SU-DHL-6 (cell line): ENCODE data around the gene ADSL.

Experiments
- H2AFZ ChIP-seq: fragments of 200-600 bp; sonication (generic); 2 replicates; pipeline ENCODE4 v1.6.1; 2014; ENCODE audit warnings: low read depth, mild to moderate bottlenecking, moderate library complexity, mixed read lengths, antibody characterized with exemption, low read length; ENCODE audit not compliant: severe bottlenecking
- H3F3A ChIP-seq: fragments of 200-600 bp; shearing (Covaris generic); 2 replicates; pipeline ENCODE4 v1.6.0; 2016; ENCODE audit warnings: antibody characterized with exemption, mild to moderate bottlenecking; ENCODE audit not compliant: insufficient read depth
- H3K27ac ChIP-seq: fragments of 200-600 bp; sonication (generic); 2 replicates; pipeline ENCODE4 v1.5.1; 2016; ENCODE audit warnings: low read depth, mild to moderate bottlenecking, low read length, moderate library complexity, mixed read lengths
- H3K27me3 ChIP-seq: fragments of 200-600 bp; sonication (generic), shearing (Covaris generic); 2 replicates; pipeline ENCODE4 v1.6.0; 2014; ENCODE audit warnings: mild to moderate bottlenecking, low read length
- H3K36me3 ChIP-seq: fragments of 200-600 bp; sonication (generic); 2 replicates; pipeline ENCODE4 v1.6.1; 2014; ENCODE audit warnings: mild to moderate bottlenecking, low read length, mixed read lengths
- H3K4me2 ChIP-seq: fragments of 300-600, 200-600 bp; shearing (Covaris generic), sonication (generic); 2 replicates; pipeline ENCODE4 v1.6.0; 2014; ENCODE audit warnings: low read length, low read depth, mild to moderate bottlenecking; ENCODE audit not compliant: poor library complexity, severe bottlenecking
- H3K4me3 ChIP-seq: fragments of 200-600 bp; sonication (generic); 2 replicates; pipeline ENCODE4 v1.5.1; 2014; ENCODE audit warnings: antibody characterized with exemption, low read length, mild to moderate bottlenecking, mixed read lengths; ENCODE audit not compliant: insufficient read depth, poor library complexity, severe bottlenecking
- H3K79me2 ChIP-seq: fragments of 200-600 bp; sonication (generic); 2 replicates; pipeline ENCODE4 v1.6.1; 2014; ENCODE audit warnings: mild to moderate bottlenecking, low read length, moderate library complexity; ENCODE audit not compliant: insufficient read depth
- H3K9ac ChIP-seq: fragments of 200-600 bp; sonication (generic); 2 replicates; pipeline ENCODE4 v1.7.0; 2014; ENCODE audit warnings: mild to moderate bottlenecking, low read length
- H3K9me2 ChIP-seq: fragments of 200-600 bp; sonication (generic); replicated peaks from 2 replicates; pipeline ENCODE4 v1.6.1; 2014; ENCODE audit warnings: low read length; ENCODE audit not compliant: insufficient read depth
- H3K9me3 ChIP-seq: fragments of 200-600 bp; sonication (generic); 2 replicates; pipeline ENCODE4 v1.6.1; 2014; ENCODE audit warnings: low read length, mixed read lengths; ENCODE audit not compliant: insufficient read depth
- H4K20me1 ChIP-seq: fragments of 200-600 bp; sonication (generic); 2 replicates; pipeline ENCODE4 v1.6.1; 2014; ENCODE audit warnings: low read depth, mild to moderate bottlenecking, antibody characterized with exemption, low read length, moderate library complexity, mixed read lengths
- CTCF ChIP-seq: fragments of 200-600 bp; sonication (generic); IDR thresholded peaks from one replicate; pipeline ENCODE4 v1.5.1; 2017; ENCODE audit warnings: antibody characterized with exemption, mild to moderate bottlenecking, low read length, moderate library complexity; ENCODE audit not compliant: insufficient read depth, poor library complexity, severe bottlenecking
- EZH2phosphoT487 ChIP-seq: fragments of 200-600 bp; sonication (generic), shearing (Covaris generic); conservative IDR thresholded peaks from 2 replicates; pipeline ENCODE4 v1.6.1; 2018; ENCODE audit warnings: mild to moderate bottlenecking, antibody characterized with exemption, low read length, moderate library complexity, mixed read lengths

ADSL gene

GRCh38 chr22:40392618-40393017, 46.3 kb downstream of the ADSL start:
- Histone ChIP-seq H3K4me3 (no peak overlapping the region), H3K9ac (no peak overlapping the region), H3F3A (peaks cover 23% of the 10 kb centered on the region), H3K27me3 (no peaks in the 10 kb centered on the region), H3K4me2 (no peak overlapping the region), H3K27ac (no peak overlapping the region), H2AFZ (no peak overlapping the region), H3K9me2 (no peaks in the 10 kb centered on the region), H3K79me2 (peaks cover 46% of the 10 kb centered on the region), H4K20me1 (no peaks in the 10 kb centered on the region), H3K36me3 (no peaks in the 10 kb centered on the region), H3K9me3 (no peaks in the 10 kb centered on the region)
- TF ChIP-seq EZH2phosphoT487 (no peak), CTCF (no peak)

GRCh38 chr22:40394607-40395006, 48.3 kb downstream of the ADSL start:
- H3K36me3 ChIP-seq, result no peaks in the 10 kb centered on the region
- peaks cover 39% of the 10 kb centered on the region for H3F3A ChIP-seq
- no peak overlapping the region for H3K4me2 ChIP-seq
- TF ChIP-seq EZH2phosphoT487, result no peak
- no peak for TF ChIP-seq CTCF
- no peak overlapping the region for H2AFZ ChIP-seq
- H3K9ac ChIP-seq, result no peak overlapping the region
- H3K9me3 ChIP-seq, result no peaks in the 10 kb centered on the region
- H3K4me3 ChIP-seq, result no peak overlapping the region
- H3K9me2 ChIP-seq, result no peaks in the 10 kb centered on the region
- H4K20me1 ChIP-seq, result no peaks in the 10 kb centered on the region
- H3K27me3 ChIP-seq, result no peaks in the 10 kb centered on the region
- peaks cover 37% of the 10 kb centered on the region; the same call in 1 of the 2 replicates for H3K79me2 ChIP-seq
- peak overlapping the region; percentile 54 for H3K27ac ChIP-seq

- peaks cover 32% of the 10 kb centered on the region; the same call in 1 of the 2 replicates for H3K79me2 ChIP-seq
Observed at GRCh38 chr22:40395607-40396006, 49.3 kb downstream of the ADSL start.

More at GRCh38 chr22:40395607-40396006, 49.3 kb downstream of the ADSL start:
- Histone ChIP-seq H4K20me1 (no peaks in the 10 kb centered on the region), H3F3A (peaks cover 48% of the 10 kb centered on the region), H3K27ac (peak overlapping the region; percentile 34), H3K9me3 (no peaks in the 10 kb centered on the region), H3K9ac (no peak overlapping the region), H2AFZ (no peak overlapping the region), H3K4me2 (no peak overlapping the region), H3K4me3 (no peak overlapping the region), H3K36me3 (no peaks in the 10 kb centered on the region), H3K27me3 (no peaks in the 10 kb centered on the region), H3K9me2 (no peaks in the 10 kb centered on the region)
- TF ChIP-seq EZH2phosphoT487, result no peak
- no peak for TF ChIP-seq CTCF
